Breast epithelium (tissue), 3 donors: ENCODE measurements around the gene PRR20A.

Experiments used
- POLR2A ChIP-seq: fragments of 450-650 bp; IDR thresholded peaks from one replicate; pipeline ENCODE4 v1.6.1; 2016; ENCODE audit warnings: antibody characterized with exemption, mild to moderate bottlenecking, moderate library complexity
- POLR2AphosphoS5 ChIP-seq, 3 donors: sonication (generic); formaldehyde crosslinking; IDR thresholded peaks; one replicate each; pipeline ENCODE4 v1.6.1; 2017; ENCODE audit warnings: antibody characterized with exemption in 3 of 3
- TF ChIP-seq, protein P1 (sequence below), 3 donors: fragments of 450-650 bp; IDR thresholded peaks; one replicate each; pipeline ENCODE4 v1.5.1; 2016 to 2017; ENCODE audit warnings: antibody characterized with exemption in 3 of 3, mild to moderate bottlenecking in 3 of 3, moderate library complexity in 3 of 3

- TF ChIP-seq, protein P1, sequence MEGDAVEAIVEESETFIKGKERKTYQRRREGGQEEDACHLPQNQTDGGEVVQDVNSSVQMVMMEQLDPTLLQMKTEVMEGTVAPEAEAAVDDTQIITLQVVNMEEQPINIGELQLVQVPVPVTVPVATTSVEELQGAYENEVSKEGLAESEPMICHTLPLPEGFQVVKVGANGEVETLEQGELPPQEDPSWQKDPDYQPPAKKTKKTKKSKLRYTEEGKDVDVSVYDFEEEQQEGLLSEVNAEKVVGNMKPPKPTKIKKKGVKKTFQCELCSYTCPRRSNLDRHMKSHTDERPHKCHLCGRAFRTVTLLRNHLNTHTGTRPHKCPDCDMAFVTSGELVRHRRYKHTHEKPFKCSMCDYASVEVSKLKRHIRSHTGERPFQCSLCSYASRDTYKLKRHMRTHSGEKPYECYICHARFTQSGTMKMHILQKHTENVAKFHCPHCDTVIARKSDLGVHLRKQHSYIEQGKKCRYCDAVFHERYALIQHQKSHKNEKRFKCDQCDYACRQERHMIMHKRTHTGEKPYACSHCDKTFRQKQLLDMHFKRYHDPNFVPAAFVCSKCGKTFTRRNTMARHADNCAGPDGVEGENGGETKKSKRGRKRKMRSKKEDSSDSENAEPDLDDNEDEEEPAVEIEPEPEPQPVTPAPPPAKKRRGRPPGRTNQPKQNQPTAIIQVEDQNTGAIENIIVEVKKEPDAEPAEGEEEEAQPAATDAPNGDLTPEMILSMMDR (IDR thresholded peaks at IDR 0.05): no peak
- no peak for TF ChIP-seq POLR2A
- TF ChIP-seq POLR2AphosphoS5 (IDR thresholded peaks at IDR 0.05): no peak
These were observed 17.0 kb upstream of the PRR20A start for GRCh38 chr13:57123681-57124080.
